ENCODE results near the gene MRPL4. TPM values are rescaled to one million over a fixed set of nuclear protein-coding genes. Genes with fewer than 3 reads are reported as not detected.

MRPL4 gene
- total and polyA plus RNA-seq, 7 donors: 54.9 to 191 (median 78.1) TPM

GRCh38 chr19:10217085-10217484 lies 34.9 kb upstream of the MRPL4 start:
- intact Hi-C loops (cut with DNase I): no loop called here
- 82 to 88% (median 87%) methylated on average over 9 of the region's 9 CpGs for WGBS, 3 donors
- H3K27me3 ChIP-seq (ENCODE audit: insufficient read depth in 3 of 3, low read length in 2 of 3): no peaks in the 10 kb centered on the region
- no peak for DNase-seq
- ATAC-seq: no peak
- H3K36me3 ChIP-seq (ENCODE audit: insufficient read depth in 1 of 2, low read depth in 1 of 2): no peaks in the 10 kb centered on the region
- no peak overlapping the region for H3K4me3 ChIP-seq
- H3K27ac ChIP-seq: no peak overlapping the region
- H3K9me3 ChIP-seq: no peaks in the 10 kb centered on the region
- H3K4me1 ChIP-seq: no peaks in the 10 kb centered on the region
- TF ChIP-seq CTCF (IDR thresholded peaks at IDR 0.05): no peak

GRCh38 chr19:10219678-10220077 lies 32.3 kb upstream of the MRPL4 start:
- no peaks in the 10 kb centered on the region for H3K4me1 ChIP-seq
- no peak overlapping the region for H3K4me3 ChIP-seq
- no peak for TF ChIP-seq CTCF (IDR thresholded peaks at IDR 0.05)
- no peaks in the 10 kb centered on the region for H3K9me3 ChIP-seq
- H3K27ac ChIP-seq: no peak overlapping the region
- H3K27me3 ChIP-seq (ENCODE audit: insufficient read depth in 3 of 3, low read length in 2 of 3): no peaks in the 10 kb centered on the region
- intact Hi-C loops (cut with DNase I): no loop called here
- ATAC-seq (no peak), DNase-seq (no peak)
- 31 to 45% (median 34%) methylated on average over 3 of the region's 3 CpGs for WGBS, 3 donors
- H3K36me3 ChIP-seq (ENCODE audit: insufficient read depth in 1 of 2, low read depth in 1 of 2): no peaks in the 10 kb centered on the region

GRCh38 chr19:10220695-10221094 lies 31.3 kb upstream of the MRPL4 start:
- H3K27ac ChIP-seq: no peak overlapping the region
- no peak for TF ChIP-seq CTCF (IDR thresholded peaks at IDR 0.05)
- WGBS, 3 donors: 89 to 91% (median 90%) methylated on average over 7 of the region's 7 CpGs
- H3K36me3 ChIP-seq (ENCODE audit: insufficient read depth in 1 of 2, low read depth in 1 of 2): no peaks in the 10 kb centered on the region
- no peak for ATAC-seq
- no peaks in the 10 kb centered on the region for H3K9me3 ChIP-seq
- intact Hi-C loops (cut with DNase I): no loop called here
- no peaks in the 10 kb centered on the region for H3K27me3 ChIP-seq (ENCODE audit: insufficient read depth in 3 of 3, low read length in 2 of 3)
- H3K4me1 ChIP-seq: no peaks in the 10 kb centered on the region
- no peak for DNase-seq
- no peak overlapping the region for H3K4me3 ChIP-seq

- H3K4me3 ChIP-seq: no peak overlapping the region
- no peak overlapping the region for H3K27ac ChIP-seq
- no peaks in the 10 kb centered on the region for H3K36me3 ChIP-seq (ENCODE audit: insufficient read depth in 1 of 2, low read depth in 1 of 2)
- H3K9me3 ChIP-seq: no peaks in the 10 kb centered on the region
- ATAC-seq: no peak
- no peaks in the 10 kb centered on the region for H3K4me1 ChIP-seq
- no peak for TF ChIP-seq CTCF (IDR thresholded peaks at IDR 0.05)
- intact Hi-C loops (cut with DNase I): no loop called here
- 85 to 89% (median 87%) methylated on average over 14 of the region's 14 CpGs for WGBS, 3 donors
- DNase-seq: no peak
- peaks cover 0 to 9% (median 0%) of the 10 kb centered on the region in 3 donors for H3K27me3 ChIP-seq (ENCODE audit: insufficient read depth in 3 of 3, low read length in 2 of 3)
These were observed 29.7 kb upstream of the MRPL4 start for GRCh38 chr19:10222201-10222890.

All from psoas muscle (tissue), 8 donors.